ENCODE measurements around the gene SLC44A1. TPM values are rescaled to one million over a fixed set of nuclear protein-coding genes. Genes with fewer than 3 reads are reported as not detected.
A peak's percentile ranks its signal among the peaks of the same experiment; 100 is the strongest.

Gene SLC44A1
- total and polyA plus RNA-seq, 5 donors from 2014 or later, result 5.8 to 19.8 (median 13.4) TPM

GRCh38 chr9:105341434-105342146 lies 97.1 kb downstream of the SLC44A1 start:
- ATAC-seq (ENCODE audit: low read depth in 2 of 2), result no peak
- H3K27ac Mint-ChIP-seq, result no peak overlapping the region
- no peaks in the 10 kb centered on the region for H3K9me3 Mint-ChIP-seq
- no peaks in the 10 kb centered on the region for H3K9me3 ChIP-seq (ENCODE audit: control insufficient read depth in 2 of 2, low read length in 2 of 2)
- H3K36me3 ChIP-seq (ENCODE audit: control insufficient read depth, insufficient read depth, low read length), result no peaks in the 10 kb centered on the region
- H3K4me3 Mint-ChIP-seq, result no peak overlapping the region
- H3K4me1 Mint-ChIP-seq, result peaks cover 0 to 16% (median 10%) of the 10 kb centered on the region in 4 donors
- H3K4me3 ChIP-seq (ENCODE audit: low read depth, low read length), result no peak overlapping the region
- no peaks in the 10 kb centered on the region for H3K27me3 Mint-ChIP-seq
- H3K27me3 ChIP-seq (ENCODE audit: control insufficient read depth, insufficient read depth, low read length), result no peaks in the 10 kb centered on the region
- no peak overlapping the region for H3K27ac ChIP-seq (ENCODE audit: insufficient read depth, low read length, poor library complexity, severe bottlenecking)
- no peaks in the 10 kb centered on the region for H3K4me1 ChIP-seq (ENCODE audit: control insufficient read depth, insufficient read depth, low read length, poor library complexity, severe bottlenecking)
- DNase-seq, result peak in 1 of 3 donors; percentile 47
- peaks cover 16% of the 10 kb centered on the region for H3K36me3 Mint-ChIP-seq

GRCh38 chr9:105342147-105342505 lies 97.7 kb downstream of the SLC44A1 start:
- ATAC-seq (ENCODE audit: low read depth in 2 of 2) (no peak), DNase-seq (no peak)
- H3K9me3 ChIP-seq (ENCODE audit: control insufficient read depth in 2 of 2, low read length in 2 of 2), result no peaks in the 10 kb centered on the region
- H3K4me3 Mint-ChIP-seq, result no peak overlapping the region
- no peaks in the 10 kb centered on the region for H3K27me3 Mint-ChIP-seq
- no peak overlapping the region for H3K27ac Mint-ChIP-seq
- peaks cover 12% of the 10 kb centered on the region for H3K36me3 Mint-ChIP-seq
- no peak overlapping the region for H3K4me3 ChIP-seq (ENCODE audit: low read depth, low read length)
- H3K4me1 Mint-ChIP-seq, result peaks cover 0 to 16% (median 10%) of the 10 kb centered on the region in 4 donors
- no peaks in the 10 kb centered on the region for H3K36me3 ChIP-seq (ENCODE audit: control insufficient read depth, insufficient read depth, low read length)
- H3K4me1 ChIP-seq (ENCODE audit: control insufficient read depth, insufficient read depth, low read length, poor library complexity, severe bottlenecking), result no peaks in the 10 kb centered on the region
- no peak overlapping the region for H3K27ac ChIP-seq (ENCODE audit: insufficient read depth, low read length, poor library complexity, severe bottlenecking)
- H3K27me3 ChIP-seq (ENCODE audit: control insufficient read depth, insufficient read depth, low read length), result no peaks in the 10 kb centered on the region
- H3K9me3 Mint-ChIP-seq, result no peaks in the 10 kb centered on the region

GRCh38 chr9:105344283-105344682 lies 99.8 kb downstream of the SLC44A1 start:
- Histone ChIP-seq H3K4me3 (ENCODE audit: low read depth, low read length) (no peak overlapping the region), H3K27me3 (ENCODE audit: control insufficient read depth, insufficient read depth, low read length) (no peaks in the 10 kb centered on the region), H3K36me3 (ENCODE audit: control insufficient read depth, insufficient read depth, low read length) (no peaks in the 10 kb centered on the region), H3K4me1 (ENCODE audit: control insufficient read depth, insufficient read depth, low read length, poor library complexity, severe bottlenecking) (no peaks in the 10 kb centered on the region), H3K9me3 (ENCODE audit: control insufficient read depth in 2 of 2, low read length in 2 of 2) (no peaks in the 10 kb centered on the region), H3K27ac (ENCODE audit: insufficient read depth, low read length, poor library complexity, severe bottlenecking) (no peak overlapping the region)
- H3K27me3 Mint-ChIP-seq, result no peaks in the 10 kb centered on the region
- peaks cover 7% of the 10 kb centered on the region for H3K36me3 Mint-ChIP-seq
- H3K4me3 Mint-ChIP-seq, result no peak overlapping the region
- H3K27ac Mint-ChIP-seq, result no peak overlapping the region
- DNase-seq (no peak), ATAC-seq (ENCODE audit: low read depth in 2 of 2) (no peak)
- no peaks in the 10 kb centered on the region for H3K9me3 Mint-ChIP-seq
- H3K4me1 Mint-ChIP-seq, result peaks cover 0 to 16% (median 7%) of the 10 kb centered on the region in 4 donors

GRCh38 chr9:105345626-105346025 lies 101.2 kb downstream of the SLC44A1 start:
- no peak for DNase-seq
- no peaks in the 10 kb centered on the region for H3K9me3 Mint-ChIP-seq
- H3K36me3 Mint-ChIP-seq, result peaks cover 13% of the 10 kb centered on the region
- Histone ChIP-seq H3K27me3 (ENCODE audit: control insufficient read depth, insufficient read depth, low read length) (no peaks in the 10 kb centered on the region), H3K36me3 (ENCODE audit: control insufficient read depth, insufficient read depth, low read length) (no peaks in the 10 kb centered on the region), H3K4me3 (ENCODE audit: low read depth, low read length) (no peak overlapping the region), H3K9me3 (ENCODE audit: control insufficient read depth in 2 of 2, low read length in 2 of 2) (no peaks in the 10 kb centered on the region), H3K27ac (ENCODE audit: insufficient read depth, low read length, poor library complexity, severe bottlenecking) (no peak overlapping the region), H3K4me1 (ENCODE audit: control insufficient read depth, insufficient read depth, low read length, poor library complexity, severe bottlenecking) (no peaks in the 10 kb centered on the region)
- no peak overlapping the region for H3K4me3 Mint-ChIP-seq
- peaks cover 0 to 14% (median 7%) of the 10 kb centered on the region in 4 donors for H3K4me1 Mint-ChIP-seq
- no peak overlapping the region for H3K27ac Mint-ChIP-seq
- no peaks in the 10 kb centered on the region for H3K27me3 Mint-ChIP-seq
- ATAC-seq (ENCODE audit: low read depth in 2 of 2), result no peak

GRCh38 chr9:105346273-105346672 lies 101.8 kb downstream of the SLC44A1 start:
- no peaks in the 10 kb centered on the region for H3K9me3 Mint-ChIP-seq

GRCh38 chr9:105354448-105354847 lies 110.0 kb downstream of the SLC44A1 start:
- Mint-ChIP-seq H3K36me3 (peaks cover 10% of the 10 kb centered on the region), H3K4me1 (peaks cover 0 to 5% (median 3%) of the 10 kb centered on the region in 4 donors), H3K9me3 (peaks cover 0 to 2% (median 0%) of the 10 kb centered on the region in 7 donors), H3K27ac (no peak overlapping the region), H3K4me3 (no peak overlapping the region), H3K27me3 (no peaks in the 10 kb centered on the region)
- Histone ChIP-seq H3K36me3 (ENCODE audit: control insufficient read depth, insufficient read depth, low read length) (no peaks in the 10 kb centered on the region), H3K9me3 (ENCODE audit: control insufficient read depth in 2 of 2, low read length in 2 of 2) (no peaks in the 10 kb centered on the region), H3K4me3 (ENCODE audit: low read depth, low read length) (no peak overlapping the region), H3K27me3 (ENCODE audit: control insufficient read depth, insufficient read depth, low read length) (no peaks in the 10 kb centered on the region), H3K27ac (ENCODE audit: insufficient read depth, low read length, poor library complexity, severe bottlenecking) (no peak overlapping the region), H3K4me1 (ENCODE audit: control insufficient read depth, insufficient read depth, low read length, poor library complexity, severe bottlenecking) (no peaks in the 10 kb centered on the region)
- DNase-seq (no peak), ATAC-seq (ENCODE audit: low read depth in 2 of 2) (no peak)

More at GRCh38 chr9:105346273-105346672, 101.8 kb downstream of the SLC44A1 start:
- no peaks in the 10 kb centered on the region for H3K27me3 Mint-ChIP-seq
- Histone ChIP-seq H3K36me3 (ENCODE audit: control insufficient read depth, insufficient read depth, low read length) (no peaks in the 10 kb centered on the region), H3K4me3 (ENCODE audit: low read depth, low read length) (no peak overlapping the region), H3K4me1 (ENCODE audit: control insufficient read depth, insufficient read depth, low read length, poor library complexity, severe bottlenecking) (no peaks in the 10 kb centered on the region), H3K27ac (ENCODE audit: insufficient read depth, low read length, poor library complexity, severe bottlenecking) (no peak overlapping the region), H3K27me3 (ENCODE audit: control insufficient read depth, insufficient read depth, low read length) (no peaks in the 10 kb centered on the region), H3K9me3 (ENCODE audit: control insufficient read depth in 2 of 2, low read length in 2 of 2) (no peaks in the 10 kb centered on the region)
- H3K4me1 Mint-ChIP-seq, result peaks cover 0 to 12% (median 7%) of the 10 kb centered on the region in 4 donors
- no peak for ATAC-seq (ENCODE audit: low read depth in 2 of 2)
- peaks cover 13% of the 10 kb centered on the region for H3K36me3 Mint-ChIP-seq
- no peak overlapping the region for H3K27ac Mint-ChIP-seq
- DNase-seq, result no peak
- no peak overlapping the region for H3K4me3 Mint-ChIP-seq

GRCh38 chr9:105355781-105356180 lies 111.3 kb downstream of the SLC44A1 start:
- ATAC-seq (ENCODE audit: low read depth in 2 of 2) (peak in 1 of 2 donors; percentile 50), DNase-seq (peak in 2 of 3 donors; percentile 8 to 54)
- Histone ChIP-seq H3K27me3 (ENCODE audit: control insufficient read depth, insufficient read depth, low read length) (no peaks in the 10 kb centered on the region), H3K4me3 (ENCODE audit: low read depth, low read length) (no peak overlapping the region), H3K36me3 (ENCODE audit: control insufficient read depth, insufficient read depth, low read length) (peaks cover 3% of the 10 kb centered on the region), H3K27ac (ENCODE audit: insufficient read depth, low read length, poor library complexity, severe bottlenecking) (no peak overlapping the region), H3K4me1 (ENCODE audit: control insufficient read depth, insufficient read depth, low read length, poor library complexity, severe bottlenecking) (no peaks in the 10 kb centered on the region), H3K9me3 (ENCODE audit: control insufficient read depth in 2 of 2, low read length in 2 of 2) (no peaks in the 10 kb centered on the region)
- Mint-ChIP-seq H3K4me1 (peaks cover 0 to 6% (median 4%) of the 10 kb centered on the region in 4 donors), H3K9me3 (peaks cover 0 to 2% (median 0%) of the 10 kb centered on the region in 7 donors), H3K27me3 (no peaks in the 10 kb centered on the region), H3K27ac (no peak overlapping the region), H3K36me3 (peaks cover 10% of the 10 kb centered on the region), H3K4me3 (no peak overlapping the region)

- no peaks in the 10 kb centered on the region for H3K27me3 Mint-ChIP-seq
- Histone ChIP-seq H3K4me1 (ENCODE audit: control insufficient read depth, insufficient read depth, low read length, poor library complexity, severe bottlenecking) (no peaks in the 10 kb centered on the region), H3K36me3 (ENCODE audit: control insufficient read depth, insufficient read depth, low read length) (peaks cover 3% of the 10 kb centered on the region), H3K27ac (ENCODE audit: insufficient read depth, low read length, poor library complexity, severe bottlenecking) (no peak overlapping the region), H3K4me3 (ENCODE audit: low read depth, low read length) (no peak overlapping the region), H3K27me3 (ENCODE audit: control insufficient read depth, insufficient read depth, low read length) (no peaks in the 10 kb centered on the region), H3K9me3 (ENCODE audit: control insufficient read depth in 2 of 2, low read length in 2 of 2) (no peaks in the 10 kb centered on the region)
- peaks cover 0 to 2% (median 0%) of the 10 kb centered on the region in 7 donors for H3K9me3 Mint-ChIP-seq
- peaks cover 0 to 8% (median 4%) of the 10 kb centered on the region in 4 donors for H3K4me1 Mint-ChIP-seq
- H3K4me3 Mint-ChIP-seq, result no peak overlapping the region
- H3K36me3 Mint-ChIP-seq, result peaks cover 24% of the 10 kb centered on the region
- ATAC-seq (ENCODE audit: low read depth in 2 of 2) (no peak), DNase-seq (no peak)
- H3K27ac Mint-ChIP-seq, result no peak overlapping the region
Observed at GRCh38 chr9:105357937-105358336, 113.5 kb downstream of the SLC44A1 start.

All from CD4-positive, CD25-positive, alpha-beta regulatory T cell (primary cell).